NCI-H748 treated with DMSO at 0.1 percent for 48 hours (cell line): Measurements from ENCODE around the gene SPEN.
"Not testable (repeated sequence)": the region's sequence is repeated elsewhere in the genome, so short reads cannot be mapped to it uniquely, and the experiment has no call there.

Source experiments
- DNase-seq: peaks from one replicate; lab custom pipeline; 2025; lab: John Stamatoyannopoulos, UW

SPEN gene

GRCh38 chr1:15960808-15961207, 113.3 kb downstream of the SPEN start:
- no peak for DNase-seq

- DNase-seq: no peak
Observed at GRCh38 chr1:15961492-15961891, 114.0 kb downstream of the SPEN start.

GRCh38 chr1:15962176-15962575, 114.7 kb downstream of the SPEN start:
- DNase-seq: no peak

DNA sequence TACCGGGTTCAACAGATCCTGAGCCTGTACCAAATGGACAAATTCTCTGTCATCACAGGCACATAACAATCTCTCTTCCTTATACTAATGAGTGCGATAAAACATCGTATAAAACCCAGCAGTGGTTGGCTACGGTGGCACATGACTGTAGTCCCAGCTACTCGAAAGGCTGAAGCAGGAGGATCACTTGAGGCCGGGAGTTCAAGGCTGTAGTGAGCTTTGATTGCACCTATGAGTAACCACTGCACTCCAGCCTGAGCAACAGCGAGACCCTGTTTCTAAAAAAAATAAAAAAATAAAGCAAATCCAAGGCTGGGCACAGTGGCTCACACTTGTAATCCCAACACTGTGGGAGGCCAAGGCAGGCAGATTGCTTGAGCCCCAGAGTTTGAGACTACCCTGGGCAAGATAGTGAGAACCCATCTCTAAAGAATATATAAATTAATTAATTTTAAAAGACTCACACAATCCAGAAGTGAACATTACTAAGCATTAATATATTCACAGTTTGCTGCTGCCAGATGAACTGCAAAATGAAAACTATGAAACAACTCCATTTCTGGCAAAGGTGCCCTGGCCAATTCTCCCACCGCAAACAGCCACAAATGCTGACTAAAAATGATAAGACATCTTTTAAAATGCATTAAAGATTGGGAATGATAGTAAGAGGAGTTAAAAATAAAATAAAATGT, 115.3 kb downstream of the SPEN start:
- no peak for DNase-seq

GRCh38 chr1:15963363-15963967, 116.0 kb downstream of the SPEN start:
- DNase-seq: no peak

DNA sequence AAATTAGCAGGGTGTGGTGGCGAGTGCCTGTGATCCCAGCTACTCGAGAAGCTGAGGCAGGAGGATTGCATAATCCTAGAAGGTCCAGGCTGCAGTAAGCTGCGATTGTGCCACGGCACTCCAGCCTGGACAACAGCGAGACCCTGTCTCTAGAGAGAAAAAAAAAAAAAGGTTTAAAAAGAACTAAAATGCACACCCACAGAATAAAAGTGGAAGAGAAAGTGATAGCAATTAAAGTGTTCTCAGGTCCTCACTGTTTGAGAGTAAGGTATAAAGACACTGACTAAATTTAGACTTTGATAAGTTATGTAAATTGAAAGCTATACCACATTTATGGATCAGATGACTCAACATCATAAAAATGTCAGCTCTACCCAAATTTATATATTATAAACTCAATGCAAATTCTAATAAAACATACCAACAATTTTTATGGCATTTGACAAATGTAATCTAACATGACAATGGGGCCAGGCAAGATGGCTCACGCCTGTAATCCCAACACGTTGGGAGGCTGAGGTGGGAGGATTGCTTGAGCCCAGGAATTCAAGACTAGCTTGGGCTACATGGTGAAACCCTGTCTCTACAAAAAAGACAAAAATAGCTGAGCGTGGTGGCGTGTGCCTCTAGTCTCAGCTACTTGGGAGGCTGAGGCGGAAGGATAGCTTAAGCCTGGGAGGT, 116.6 kb downstream of the SPEN start:
- DNase-seq: no peak

GRCh38 chr1:15965228-15965767, 117.8 kb downstream of the SPEN start:
- no peak for DNase-seq

DNA sequence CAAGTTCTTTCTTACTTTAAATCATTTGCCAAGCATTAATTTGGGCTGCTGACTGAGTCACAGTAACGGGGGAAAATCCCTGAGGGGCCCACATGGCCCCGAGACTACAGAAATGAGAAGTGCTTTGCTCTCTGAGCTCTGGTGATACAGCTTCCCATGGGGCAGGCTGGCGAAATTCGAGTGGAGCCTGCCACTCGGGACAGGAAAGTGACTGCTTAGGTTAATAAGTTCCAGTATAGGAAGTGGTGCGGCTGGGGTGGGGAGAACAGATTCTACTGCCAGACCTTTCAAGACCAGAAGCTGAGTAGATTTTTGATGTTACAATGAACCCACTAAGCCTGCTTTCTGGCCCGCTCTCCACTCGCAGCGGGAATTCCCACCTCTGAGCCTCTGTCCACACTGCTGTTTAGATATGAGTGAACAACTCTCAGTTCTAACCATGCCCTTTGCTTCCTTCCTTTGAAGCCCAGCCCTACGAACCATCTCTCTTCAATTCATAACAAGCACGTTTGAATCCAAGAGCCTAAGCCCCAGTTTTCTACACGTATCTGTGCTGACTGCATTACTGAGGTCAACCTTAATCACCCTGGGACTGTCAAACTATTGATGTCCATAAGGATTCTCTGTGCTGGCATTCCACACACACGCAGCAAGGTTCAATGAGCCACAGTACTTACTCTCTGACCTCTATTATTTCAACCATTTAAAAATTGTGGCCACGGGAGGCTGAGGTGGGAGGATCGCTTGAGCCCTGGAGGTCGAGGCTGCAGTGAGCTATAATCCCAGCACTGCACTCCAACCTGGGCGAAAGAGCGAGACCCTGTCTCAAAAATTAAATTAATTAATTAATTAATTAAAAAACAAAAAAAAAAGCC, 118.8 kb downstream of the SPEN start:
- DNase-seq: no peak

DNA sequence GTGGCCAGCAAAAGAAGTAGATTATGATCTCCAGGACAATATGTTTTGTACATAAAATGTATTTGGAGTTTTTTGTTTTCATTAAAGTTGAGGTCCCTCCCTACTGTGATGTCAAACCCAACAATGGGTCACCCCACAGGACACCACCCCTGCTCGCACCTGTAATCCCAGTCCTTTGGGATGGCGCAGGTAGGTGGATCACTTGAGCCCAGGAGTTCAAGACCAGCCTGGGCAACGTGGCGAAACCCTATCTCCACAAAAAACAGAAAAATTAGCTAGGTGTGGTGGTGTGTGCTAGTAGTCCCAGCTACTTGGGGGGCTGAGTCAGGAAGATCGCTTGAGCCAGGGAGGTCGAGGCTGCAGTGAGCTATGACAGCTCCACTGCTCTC, 119.4 kb downstream of the SPEN start:
- no peak for DNase-seq

DNA sequence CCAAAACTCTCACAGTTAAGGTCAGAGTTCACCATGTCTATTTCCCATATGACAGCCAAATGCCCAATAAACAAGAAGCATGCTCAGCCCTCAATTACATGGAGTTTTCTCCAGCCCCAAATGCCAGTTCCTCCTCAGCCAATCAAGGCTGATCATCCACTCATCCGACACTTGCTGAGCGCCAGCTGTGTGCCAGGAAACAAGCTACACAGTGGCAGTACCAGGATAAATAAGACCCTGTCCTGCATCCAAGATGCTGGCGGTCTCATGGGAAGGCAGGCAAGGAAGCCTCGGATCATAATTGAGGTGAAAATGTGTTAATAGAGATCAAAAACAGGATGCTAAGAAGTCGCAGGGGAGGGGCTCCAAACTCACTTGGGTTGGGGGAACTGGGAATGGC, 120.7 kb downstream of the SPEN start:
- no peak for DNase-seq

DNA sequence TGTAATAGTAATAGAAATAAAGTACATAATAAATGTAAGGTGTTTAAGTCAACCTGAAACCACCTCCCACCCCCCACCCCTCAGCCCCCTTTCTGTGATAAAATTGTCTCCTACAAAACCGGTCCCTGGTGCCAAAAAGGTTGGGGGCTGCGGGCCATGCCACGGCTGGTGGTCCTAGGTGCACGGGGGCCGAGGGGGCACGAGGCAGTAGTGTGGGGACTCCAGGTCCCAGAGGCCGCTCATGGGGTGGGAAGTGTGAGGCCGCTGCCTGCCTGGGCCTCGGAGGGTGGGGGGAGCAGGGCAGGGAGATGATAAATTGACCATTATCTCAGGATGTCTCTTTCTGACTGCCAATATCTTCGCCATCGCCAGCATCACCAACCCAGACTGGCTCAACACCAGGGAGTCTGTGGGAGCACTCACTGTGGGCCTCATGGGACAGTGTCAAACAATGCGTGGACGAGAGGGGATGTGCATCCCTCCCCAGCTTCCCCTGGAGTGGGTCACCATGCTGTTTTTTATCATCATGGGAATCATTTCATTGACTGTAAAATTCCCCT, 121.9 kb downstream of the SPEN start:
- no peak for DNase-seq

GRCh38 chr1:15970911-15971310, 123.4 kb downstream of the SPEN start:
- DNase-seq: no peak

GRCh38 chr1:15972409-15972808, 124.9 kb downstream of the SPEN start:
- no peak for DNase-seq

DNA sequence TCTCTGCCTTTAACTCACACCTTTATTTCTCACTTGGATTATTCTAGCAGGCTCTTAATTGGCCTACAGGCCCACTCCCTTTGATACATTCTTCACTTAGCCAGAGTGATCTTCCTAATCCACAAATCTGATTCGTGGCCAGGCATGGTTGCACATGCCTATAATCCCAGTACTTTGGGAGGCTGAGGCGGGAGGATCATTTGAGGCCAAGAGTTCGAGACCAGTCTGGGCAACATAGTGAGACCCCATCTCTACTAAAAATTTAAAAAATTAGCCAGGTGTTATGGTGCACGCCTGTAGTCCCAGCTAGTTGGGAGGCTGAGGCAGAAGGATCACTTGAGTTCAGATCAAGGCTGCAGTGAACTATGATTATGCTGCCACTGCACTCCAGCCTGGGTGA, 126.3 kb downstream of the SPEN start:
- no peak for DNase-seq

DNA sequence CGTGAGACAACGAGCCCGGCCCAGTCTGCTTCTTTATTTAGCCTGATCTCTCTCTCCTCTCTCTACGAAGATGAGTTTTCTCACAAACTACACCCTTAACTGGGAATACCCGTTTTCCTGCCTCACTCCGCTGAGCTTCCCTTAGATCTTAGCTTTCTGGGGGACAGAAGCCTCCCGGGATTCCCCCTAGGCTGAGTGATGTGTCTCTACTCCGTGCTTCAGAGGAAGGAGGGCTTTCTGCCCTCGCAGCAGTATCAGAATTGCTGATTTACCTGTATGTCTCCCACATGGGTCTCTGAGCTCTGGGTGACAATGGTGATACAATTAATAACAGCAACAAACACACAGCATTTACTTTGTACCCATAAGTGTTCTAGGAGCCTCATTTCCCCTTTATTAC, 127.3 kb downstream of the SPEN start:
- DNase-seq: no peak

GRCh38 chr1:15975358-15975804, 127.9 kb downstream of the SPEN start:
- DNase-seq: no peak

DNA sequence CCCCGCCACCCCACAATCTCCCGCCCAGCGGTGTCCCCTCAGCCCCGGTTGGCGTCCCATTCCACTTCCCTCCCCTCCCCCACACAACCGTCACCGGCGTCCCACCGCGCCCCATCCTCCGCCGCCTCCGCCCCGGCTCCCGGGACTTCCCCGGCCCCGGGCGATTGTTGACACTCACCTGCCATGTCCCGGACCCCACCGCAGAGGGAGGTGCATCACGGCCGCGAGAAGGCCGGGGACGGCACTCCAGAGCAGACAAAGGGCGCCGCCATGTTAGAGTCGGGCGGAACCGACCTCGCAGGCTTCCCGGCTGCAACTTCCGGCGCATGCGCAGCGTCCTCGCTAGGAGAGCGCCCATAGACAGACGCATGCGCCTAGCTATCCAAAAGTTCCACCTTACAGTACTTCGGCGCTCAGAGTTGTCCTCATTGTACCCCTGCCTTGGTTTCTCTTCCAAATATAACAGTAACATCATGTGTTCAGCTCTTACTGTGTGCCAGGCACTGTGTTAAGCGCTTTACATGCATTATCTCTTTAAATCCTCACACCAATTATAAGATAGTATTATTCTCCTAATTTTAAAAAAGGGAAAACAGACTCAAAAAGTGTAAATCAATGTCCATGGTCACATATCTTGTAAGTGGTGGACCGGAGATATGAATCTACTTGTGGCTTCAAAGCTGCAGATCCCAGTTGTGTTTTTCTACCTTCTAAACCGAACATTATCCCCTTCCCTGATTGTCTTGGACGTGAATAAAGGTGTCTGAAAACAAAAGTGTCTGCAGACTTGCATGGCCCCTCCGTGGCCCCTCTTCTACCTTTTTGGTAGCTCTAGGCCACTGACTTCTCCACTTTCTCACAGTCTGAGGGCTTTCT, 128.5 kb downstream of the SPEN start, which contains the start of gene ZBTB17:
Gene ZBTB17 (minus strand): TSS at position 297 of the 876 bp plus-strand sequence. CDS start 27,606 bp downstream, outside the sequence.
- DNase-seq: peak; percentile 87

- DNase-seq: not testable (repeated sequence)
Observed at GRCh38 chr1:15977947-15978346, 130.4 kb downstream of the SPEN start.

DNA sequence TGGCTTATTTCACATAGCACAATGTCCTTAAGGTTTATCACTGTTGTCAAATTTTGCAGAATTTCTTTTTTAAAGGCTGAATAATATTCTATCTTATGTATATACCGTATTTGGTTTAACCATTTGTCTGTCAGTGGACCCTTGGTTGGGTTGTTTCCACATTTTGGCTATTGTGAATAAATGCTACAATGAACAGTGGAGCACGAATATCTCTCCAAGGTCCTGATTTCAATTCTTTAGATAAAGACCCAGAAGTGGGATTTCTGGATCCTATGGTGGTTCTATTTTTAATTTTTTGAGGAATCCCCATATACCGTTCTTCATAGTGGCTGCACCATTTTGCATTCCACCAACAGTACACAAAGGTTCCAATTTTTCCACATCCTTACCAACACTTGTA, 134.2 kb downstream of the SPEN start:
- DNase-seq: no peak

DNA sequence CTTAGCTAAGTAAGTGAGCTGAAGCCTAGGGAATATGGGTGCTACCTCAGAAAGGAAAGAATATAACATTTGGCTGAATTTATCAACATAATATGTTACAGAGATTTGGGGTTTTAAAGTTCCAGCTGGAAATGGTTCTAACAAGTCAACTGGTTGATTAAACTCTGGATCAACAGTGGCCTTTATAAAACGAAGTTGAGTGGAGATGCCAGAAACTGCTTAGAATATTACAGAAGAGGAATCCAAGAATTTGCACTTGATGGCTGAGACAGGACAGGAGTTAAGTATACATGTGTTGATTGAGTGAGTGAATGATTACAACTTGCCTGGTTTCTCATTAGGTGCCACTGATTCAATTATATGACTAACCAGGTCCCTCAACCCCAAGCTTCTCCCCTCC, 135.8 kb downstream of the SPEN start:
- no peak for DNase-seq
